Medulla oblongata (tissue), 1 donor: Measurements from ENCODE around the gene ANXA4.
"Not testable (repeated sequence)": the region's sequence is repeated elsewhere in the genome, so short reads cannot be mapped to it uniquely, and the experiment has no call there.

ENCODE experiments used
- DNase-seq: peaks from one replicate; pipeline ENCODE4 v3.0.0-alpha.2; 2015; ENCODE audit errors: extremely low spot score

The ANXA4 gene

DNA sequence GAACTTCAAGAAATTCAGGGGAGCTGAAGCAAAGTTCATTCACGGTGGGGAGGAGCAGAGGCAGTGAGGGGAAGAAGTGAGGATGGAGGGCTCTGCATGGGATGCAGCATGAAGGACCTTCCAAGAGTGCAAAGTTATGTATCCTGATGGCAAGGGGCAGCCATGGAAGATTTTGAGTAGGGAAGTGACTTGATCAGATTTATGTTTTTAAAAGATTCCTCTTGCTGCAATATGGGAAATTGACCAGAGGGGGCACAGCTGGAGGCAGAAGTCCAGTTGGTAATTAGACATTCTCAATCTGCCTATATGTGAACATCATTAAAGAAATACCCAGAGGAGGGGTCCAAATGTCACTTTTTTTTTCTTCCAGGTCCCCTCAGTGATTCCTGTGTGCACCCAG, 21.5 kb upstream of the ANXA4 start:
- DNase-seq: no peak

DNA sequence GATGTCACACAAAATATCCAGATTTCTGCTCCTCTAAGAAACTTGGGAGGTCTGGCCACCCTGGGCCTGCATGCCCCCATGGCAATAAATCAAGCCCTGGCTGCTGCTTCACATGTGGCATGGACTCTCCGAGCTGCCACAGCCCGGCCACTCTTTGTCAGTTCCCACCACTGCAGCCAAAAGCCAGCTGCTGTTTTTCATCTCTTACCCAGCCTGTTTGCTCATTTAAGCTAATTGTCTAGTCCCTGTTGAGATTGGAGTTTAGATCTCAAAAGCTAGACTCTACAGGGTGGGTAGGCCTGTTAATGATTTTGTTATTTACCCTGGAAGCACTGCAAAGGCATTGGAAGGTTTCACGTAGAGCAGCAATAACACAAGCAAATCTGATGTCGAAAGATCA, 20.9 kb upstream of the ANXA4 start:
- DNase-seq: no peak

- no peak for DNase-seq
These were observed 18.1 kb upstream of the ANXA4 start for GRCh38 chr2:69723791-69724190.

- peak; percentile 94 for DNase-seq
These were observed 17.3 kb upstream of the ANXA4 start for GRCh38 chr2:69724540-69725159.

DNA sequence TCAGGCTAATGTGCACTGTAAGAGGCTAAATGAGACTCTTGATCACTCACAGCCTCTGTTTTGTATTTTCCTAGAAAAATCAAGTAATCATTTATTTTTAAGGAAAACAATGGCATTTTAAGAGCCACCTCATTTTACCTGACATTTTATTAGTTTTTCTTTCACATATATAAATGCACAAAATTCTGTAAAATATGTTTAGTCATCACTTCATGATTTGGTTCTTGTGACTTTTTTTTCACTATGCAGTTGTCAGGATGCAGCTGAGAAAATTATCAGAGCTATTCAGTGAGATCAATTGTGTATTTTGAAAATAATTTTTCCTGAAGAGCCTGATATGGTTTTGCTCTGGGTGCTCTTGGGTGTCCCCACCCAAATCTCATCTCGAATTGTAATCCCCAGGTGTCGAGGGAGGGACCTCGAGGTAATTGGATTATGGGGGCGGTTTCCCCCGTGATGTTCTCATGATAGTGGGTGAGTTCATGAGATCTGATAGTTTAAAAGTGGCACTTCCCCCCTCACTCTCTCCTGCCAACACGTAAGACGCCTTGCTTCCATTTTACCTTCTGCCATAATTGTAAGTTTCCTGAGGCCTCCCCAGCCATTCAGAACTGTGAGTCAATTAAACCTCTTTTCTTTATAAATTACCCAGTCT, 16.1 kb upstream of the ANXA4 start:
- DNase-seq: no peak

GRCh38 chr2:69729266-69729665, 12.7 kb upstream of the ANXA4 start:
- no peak for DNase-seq

DNA sequence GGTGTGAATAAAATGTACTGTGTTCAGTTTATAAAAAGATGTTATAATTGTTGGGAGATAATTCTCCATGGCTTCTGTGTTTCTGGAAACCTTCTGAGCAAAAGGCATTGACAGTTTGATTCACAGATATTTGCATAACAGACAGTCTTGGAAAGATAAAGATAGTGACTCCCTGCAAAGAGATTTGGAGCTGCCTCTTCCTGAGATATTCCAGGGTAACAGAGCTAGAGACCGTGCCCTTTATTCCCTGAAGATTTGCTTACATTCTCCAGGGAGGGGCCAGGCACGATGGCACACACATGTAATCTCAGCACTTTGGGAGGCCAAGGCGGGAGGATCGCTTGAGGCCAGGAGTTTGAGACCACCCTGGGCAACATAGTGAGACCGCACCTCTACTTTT, 12.2 kb upstream of the ANXA4 start:
- no peak for DNase-seq

DNA sequence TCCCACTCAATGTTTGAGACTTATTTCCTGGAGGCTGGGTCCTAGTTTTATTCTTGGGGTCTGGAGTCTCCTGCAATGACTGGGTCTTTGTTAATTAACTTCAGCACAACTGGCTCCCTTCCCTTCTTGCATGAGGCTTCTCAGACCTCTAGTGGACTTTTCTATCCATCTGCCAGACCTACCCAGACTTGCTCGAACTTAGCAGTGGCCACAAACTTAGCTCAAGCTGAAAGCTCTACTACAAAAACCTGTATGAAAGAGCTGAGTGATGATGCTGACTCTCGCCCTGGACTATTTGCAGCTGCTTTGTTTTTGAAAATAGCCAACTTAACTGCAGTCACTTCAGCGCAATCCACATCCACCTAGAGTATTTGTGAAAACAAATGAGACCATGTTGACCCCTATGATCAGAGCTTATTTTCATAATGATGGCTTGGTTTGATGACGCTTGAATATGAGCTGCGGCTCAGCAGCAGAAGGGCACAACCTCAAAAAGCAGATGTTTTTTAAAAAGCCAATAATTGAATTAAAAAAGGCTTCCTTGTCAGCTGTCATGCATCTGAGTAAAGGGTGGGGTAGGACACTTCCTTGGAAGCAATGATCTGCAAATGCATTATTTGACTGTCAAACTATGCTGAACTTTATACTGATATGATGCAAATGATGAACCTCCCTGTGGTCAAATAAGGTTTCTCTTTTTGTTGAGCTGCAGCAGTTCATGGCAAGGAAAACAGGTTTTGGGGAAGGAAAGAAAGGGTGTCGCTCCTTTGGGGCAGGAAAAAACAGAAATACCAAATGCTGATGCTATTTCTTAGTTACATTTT, 10.6 kb upstream of the ANXA4 start:
- DNase-seq: no peak

GRCh38 chr2:69733342-69734034, 8.4 kb upstream of the ANXA4 start:
- no peak for DNase-seq

- DNase-seq: no peak
These were observed 7.8 kb upstream of the ANXA4 start for GRCh38 chr2:69734035-69734611.

DNA sequence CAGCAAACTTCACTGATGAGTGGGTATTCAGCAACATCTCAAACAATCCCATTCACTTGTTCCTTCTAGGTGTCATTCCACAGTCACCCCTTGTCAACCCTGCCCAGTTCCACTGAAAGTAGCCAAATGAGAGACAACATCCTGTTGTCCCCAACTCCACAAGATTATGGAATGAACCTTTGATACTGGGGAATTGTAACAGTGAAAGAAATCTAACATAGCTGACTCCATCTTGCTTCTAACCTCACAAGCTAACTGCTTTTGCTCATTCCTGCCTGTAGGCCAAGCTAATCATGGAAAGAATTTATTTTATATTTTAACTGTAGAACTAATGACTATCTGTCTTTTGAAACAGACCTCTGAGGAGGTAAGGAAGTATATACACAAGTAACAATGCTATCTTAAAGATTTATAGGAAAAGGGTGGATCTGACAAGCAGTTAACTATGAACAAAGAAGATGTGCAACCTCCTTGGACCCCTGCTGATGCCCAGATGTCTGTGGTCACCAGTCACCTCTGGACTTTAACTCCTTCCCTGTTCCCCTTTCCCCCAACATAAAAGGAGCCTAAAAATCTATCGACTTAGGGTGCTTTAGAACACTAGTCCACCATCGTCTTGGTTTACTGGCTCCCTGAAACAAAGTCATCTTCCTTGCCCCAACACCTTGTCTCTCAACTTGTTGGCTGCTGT, 6.9 kb upstream of the ANXA4 start:
- no peak for DNase-seq

DNA sequence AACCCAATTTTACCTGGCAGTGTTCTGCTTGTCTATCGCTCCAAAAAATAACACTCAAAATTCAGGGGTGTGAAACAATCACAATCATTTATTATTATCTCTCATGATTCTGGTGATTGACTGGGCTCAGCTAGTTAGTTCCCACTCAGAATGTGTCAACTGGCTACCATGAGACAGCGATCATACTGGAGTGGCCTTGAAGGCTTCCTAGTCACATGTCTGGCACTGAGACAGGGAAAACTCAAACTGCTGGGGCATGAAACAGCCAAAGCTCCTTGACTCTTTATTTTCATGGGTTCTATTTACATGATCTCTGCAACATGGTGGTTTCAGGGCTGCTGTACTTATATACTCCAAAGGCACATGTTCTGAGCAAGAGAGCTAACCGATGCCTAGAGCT, 6.2 kb upstream of the ANXA4 start:
- no peak for DNase-seq

GRCh38 chr2:69738149-69738548, 3.8 kb upstream of the ANXA4 start:
- DNase-seq: not testable (repeated sequence)

DNA sequence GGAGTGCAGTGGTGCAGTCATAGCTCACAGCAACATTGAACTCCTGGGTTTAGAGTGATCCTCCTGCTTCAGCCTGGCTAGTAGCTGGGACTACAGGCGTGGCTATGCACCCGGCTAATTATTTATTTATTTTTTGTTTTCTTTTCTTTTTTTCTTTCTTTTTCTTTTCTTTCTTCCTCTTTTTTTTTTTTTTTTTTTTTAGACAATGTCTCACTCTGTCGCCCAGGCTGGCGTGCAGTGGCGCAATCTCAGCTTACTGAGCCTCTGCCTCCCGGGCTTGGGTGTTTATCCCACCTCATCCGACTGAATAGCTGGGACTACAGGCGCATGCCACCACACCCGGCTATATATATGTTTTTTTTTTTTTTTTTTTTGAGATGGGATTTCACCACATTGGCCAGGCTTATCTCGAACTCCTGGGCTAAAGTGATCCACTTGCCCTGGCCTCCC, 1.4 kb upstream of the ANXA4 start:
- DNase-seq: no peak

- peak; percentile 56 for DNase-seq
These were observed 732 bp upstream of the ANXA4 start for GRCh38 chr2:69741229-69741574.

GRCh38 chr2:69742322-69742952, 503 bp downstream of the ANXA4 start:
- DNase-seq: no peak

GRCh38 chr2:69743847-69744264, 1.9 kb downstream of the ANXA4 start:
- no peak for DNase-seq

DNA sequence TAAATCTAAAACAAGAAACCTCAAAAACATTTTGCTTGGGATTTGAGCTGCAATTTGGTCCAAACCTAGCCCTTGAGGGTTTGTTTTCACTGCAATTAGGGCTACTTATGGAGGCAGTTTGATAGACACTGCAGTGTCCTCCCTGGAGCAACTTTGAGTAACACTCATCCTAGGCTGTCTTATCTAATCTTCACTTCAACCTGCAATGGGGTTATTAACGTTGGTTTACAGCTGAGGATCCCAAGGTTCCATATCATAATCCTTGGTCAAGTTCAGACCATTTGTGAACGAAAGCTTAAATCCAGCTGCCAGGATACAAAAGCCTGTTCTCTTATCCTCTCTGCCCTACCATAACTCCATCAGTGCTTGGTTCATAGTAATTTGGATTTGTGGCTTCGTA, 2.5 kb downstream of the ANXA4 start:
- DNase-seq: no peak

DNA sequence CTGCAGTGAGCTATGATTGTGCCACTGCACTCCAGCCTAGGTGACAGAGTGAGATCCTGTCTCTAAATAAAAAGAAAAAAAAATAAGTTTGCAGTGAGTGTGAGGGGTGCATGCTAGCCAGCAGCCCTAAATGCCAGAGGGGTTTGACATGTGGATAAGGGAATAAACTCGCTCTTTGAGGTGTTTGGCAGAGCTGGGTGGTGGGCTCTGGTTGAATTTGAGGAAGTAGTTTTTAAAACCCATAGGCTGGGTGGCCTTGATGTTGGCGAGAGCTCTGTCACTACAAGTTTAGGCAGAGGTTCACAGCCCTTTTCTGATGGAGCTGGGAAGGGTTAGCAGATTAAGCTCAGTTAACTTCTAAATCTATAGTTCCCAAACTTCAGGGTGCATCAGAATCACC, 3.1 kb downstream of the ANXA4 start:
- DNase-seq: no peak

DNA sequence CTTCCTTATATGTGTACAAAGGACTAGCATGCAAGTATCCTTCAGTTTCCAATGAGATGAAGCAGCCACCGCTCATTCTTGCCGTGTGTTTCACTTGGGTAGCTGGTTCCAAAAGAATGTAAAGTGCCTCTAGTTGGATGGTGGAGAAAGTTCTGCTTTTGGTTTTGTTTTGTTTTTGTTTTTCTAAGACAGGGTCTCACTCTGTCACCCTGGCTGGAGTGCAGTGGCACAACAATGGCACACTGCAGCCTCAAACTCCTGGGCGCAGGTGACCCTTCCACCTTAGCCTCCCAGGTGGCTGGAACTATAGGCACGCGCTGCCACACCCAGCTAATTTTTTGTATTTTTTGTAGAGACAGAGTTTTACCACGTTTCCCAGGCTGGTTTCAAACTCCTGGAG, 8.3 kb downstream of the ANXA4 start:
- no peak for DNase-seq
